ENCODE measurements around the gene S100P.
"Not testable (repeated sequence)": the region's sequence is repeated elsewhere in the genome, so short reads cannot be mapped to it uniquely, and the experiment has no call there.

Gene S100P

DNA sequence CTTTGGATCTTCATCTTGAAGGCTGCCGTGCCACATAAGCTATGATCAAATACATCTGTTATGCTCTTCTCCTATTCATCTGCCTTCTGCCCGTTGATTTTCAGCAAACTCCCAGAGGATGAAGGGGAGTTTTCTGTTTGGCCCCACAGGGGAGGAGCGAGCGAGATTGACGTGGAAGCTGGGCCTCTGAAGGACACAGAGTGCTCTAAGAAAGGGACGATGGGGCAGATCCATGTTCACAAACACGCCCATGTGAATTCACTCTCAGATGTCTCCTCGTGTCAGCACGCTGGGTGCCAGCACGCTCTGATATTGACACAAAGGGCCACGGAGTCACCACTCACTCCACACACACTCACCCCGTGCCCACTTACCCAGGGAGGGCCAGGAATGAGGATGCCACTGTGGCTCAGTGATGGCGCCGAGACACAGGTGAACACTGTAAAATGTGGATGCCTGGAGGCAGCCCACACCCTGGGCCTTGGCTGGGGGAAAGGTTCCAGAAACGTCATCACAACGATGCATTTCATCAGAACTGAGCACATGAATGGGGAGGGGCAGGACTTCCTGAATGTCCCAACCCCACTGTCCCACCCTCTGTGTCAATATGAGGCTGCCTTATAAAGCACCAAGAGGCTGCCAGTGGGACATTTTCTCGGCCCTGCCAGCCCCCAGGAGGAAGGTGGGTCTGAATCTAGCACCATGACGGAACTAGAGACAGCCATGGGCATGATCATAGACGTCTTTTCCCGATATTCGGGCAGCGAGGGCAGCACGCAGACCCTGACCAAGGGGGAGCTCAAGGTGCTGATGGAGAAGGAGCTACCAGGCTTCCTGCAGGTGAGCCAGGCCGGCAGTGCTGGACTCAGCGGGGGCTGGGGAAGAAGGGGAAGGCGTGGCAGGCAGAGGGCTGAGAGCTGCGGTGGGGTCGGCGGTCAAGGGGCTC lies at the start of gene S100P:
TSS of gene S100P (plus strand) at position 648 of the 946 bp plus-strand sequence. CDS start at position 703, 55 bp downstream.
- DNase-seq: no peak

GRCh38 chr4:6644792-6645530 lies 48.7 kb upstream of the S100P start:
- no peak for DNase-seq

DNA sequence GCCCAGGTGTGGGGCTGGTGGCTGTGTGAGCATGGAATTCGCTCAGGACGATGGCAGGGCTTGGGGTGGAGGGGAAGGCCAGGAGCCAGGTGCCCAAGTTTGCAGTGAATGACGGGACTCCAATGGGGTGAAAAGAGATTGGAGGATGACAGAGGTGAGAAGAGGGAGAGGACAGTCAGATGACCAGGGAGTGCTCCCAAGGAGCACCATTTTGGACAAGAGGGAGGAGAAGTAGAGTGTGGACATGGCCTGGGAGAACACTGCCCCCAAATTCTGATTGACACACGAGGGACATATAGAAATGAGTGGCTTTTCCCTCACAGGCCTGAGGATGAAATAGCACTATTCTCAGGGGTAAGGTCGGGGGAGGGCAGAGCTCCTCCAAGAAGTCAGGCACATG lies 46.5 kb upstream of the S100P start:
- DNase-seq: no peak

- DNase-seq: no peak
These were observed 46.0 kb upstream of the S100P start for GRCh38 chr4:6647582-6648230.

DNA sequence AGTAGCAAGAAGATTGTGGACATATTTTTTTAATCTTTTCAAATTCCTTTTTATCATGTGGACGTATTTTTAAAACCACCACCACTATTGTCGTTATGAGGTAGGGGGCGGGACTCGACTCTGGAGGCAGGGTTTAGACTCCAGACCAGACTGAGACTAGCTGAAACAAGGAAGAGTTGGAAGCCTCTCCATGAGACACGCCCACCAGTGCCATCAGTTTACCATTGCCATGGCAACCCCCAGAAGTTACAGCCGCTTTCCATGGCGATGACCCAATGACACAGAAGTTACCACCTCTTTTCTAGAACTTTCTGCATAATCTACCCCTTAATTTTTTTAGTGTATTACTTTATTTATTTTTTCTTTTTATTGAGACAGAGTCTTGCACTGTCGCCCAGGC lies 44.5 kb upstream of the S100P start:
- no peak for DNase-seq

- DNase-seq: not testable (repeated sequence)
These were observed 39.5 kb upstream of the S100P start for GRCh38 chr4:6654211-6654610.

- DNase-seq: not testable (repeated sequence)
These were observed 38.4 kb upstream of the S100P start for GRCh38 chr4:6655291-6655690.

DNA sequence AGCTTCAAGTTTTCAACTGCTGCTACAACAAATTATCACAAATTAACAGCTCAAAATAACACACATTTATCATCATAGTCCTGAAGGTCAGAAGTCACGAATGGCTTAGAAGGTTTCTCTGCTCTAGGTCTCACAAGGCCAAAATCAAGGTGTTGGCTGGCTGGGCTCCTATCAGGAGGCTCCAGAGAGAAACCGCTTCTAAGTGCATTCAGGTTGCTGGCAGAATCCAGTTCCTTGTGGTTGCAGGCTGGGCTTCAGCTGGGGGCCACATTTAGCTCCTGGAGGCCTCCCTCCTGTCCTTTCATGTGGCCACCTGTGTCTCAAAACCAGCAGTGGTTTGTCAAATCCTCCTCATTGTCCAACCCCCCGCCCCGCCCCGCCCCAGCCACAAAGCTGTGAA lies 37.8 kb upstream of the S100P start:
- DNase-seq: no peak

DNA sequence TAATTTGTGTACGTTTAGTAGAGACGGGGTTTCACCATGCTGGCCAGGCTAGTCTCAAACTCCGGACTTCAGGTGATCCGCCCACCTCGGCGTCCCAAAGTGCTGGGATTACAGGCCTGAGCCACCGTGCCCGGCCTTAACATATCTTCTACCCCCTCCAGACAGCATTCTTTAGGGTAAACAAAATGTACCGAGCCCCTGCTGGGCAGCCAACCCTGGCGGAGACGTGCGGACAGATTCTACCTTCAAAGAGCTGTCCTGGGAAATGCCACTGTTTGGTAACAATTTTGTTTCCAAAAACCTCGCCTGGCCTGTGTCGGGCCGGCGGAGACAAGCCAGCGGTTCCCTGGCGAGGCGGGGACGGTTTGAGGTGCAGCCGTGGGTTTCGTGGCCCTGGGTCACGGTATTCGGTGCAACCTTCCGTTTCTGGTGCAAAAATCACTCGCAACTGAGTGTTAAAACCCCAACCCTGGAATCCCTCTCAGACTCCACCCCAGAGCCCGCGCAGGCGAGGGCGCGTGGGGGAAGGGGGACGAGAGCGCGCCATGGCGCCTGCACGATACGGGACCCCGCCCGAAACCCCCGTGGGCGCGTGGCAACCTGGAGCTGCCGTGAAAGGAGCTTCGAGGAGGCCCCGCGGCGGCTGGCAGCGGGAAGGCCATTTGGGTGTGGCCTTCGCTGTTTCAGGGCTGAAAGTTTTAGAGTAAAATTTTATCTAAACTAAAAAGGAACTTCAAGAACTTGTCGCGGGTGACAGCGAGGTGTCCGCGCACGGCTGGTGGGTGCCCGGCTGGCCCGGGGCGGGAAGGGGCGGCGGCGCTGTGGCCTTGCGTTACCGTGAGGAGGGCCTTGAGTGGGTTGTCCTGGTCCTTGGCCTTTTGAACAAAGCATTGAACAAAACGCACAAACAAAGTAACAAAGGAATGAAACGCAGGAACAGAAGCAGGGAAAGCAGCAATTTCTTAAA lies 36.2 kb upstream of the S100P start:
- no peak for DNase-seq

GRCh38 chr4:6658209-6658595 lies 35.5 kb upstream of the S100P start:
- no peak for DNase-seq

- no peak for DNase-seq
These were observed 35.0 kb upstream of the S100P start for GRCh38 chr4:6658597-6659075.

- no peak for DNase-seq
These were observed 33.8 kb upstream of the S100P start for GRCh38 chr4:6659897-6660296.

GRCh38 chr4:6660430-6660829 lies 33.2 kb upstream of the S100P start:
- no peak for DNase-seq

DNA sequence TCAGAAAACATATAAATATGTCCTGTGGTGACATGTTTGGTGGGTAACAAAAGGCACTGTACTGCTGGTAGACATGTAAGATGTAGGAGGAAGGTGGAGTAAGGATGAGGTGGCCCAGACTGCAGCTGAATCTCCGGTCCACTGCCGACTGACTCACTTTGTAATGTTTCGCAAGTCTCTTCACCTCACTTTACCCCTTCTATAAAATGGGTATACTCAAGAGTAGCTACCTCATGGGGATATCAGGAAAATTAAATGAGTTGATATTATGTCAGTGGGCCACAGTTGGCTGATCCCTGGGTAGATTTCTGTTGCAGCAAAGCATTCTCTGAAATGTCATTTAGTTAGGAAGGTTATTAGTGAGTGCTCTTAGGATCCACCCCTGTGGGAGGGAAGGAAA lies 31.1 kb upstream of the S100P start:
- no peak for DNase-seq

- no peak for DNase-seq
These were observed 29.9 kb upstream of the S100P start for GRCh38 chr4:6663596-6664393.

- no peak for DNase-seq
These were observed 28.4 kb upstream of the S100P start for GRCh38 chr4:6665320-6665654.

DNA sequence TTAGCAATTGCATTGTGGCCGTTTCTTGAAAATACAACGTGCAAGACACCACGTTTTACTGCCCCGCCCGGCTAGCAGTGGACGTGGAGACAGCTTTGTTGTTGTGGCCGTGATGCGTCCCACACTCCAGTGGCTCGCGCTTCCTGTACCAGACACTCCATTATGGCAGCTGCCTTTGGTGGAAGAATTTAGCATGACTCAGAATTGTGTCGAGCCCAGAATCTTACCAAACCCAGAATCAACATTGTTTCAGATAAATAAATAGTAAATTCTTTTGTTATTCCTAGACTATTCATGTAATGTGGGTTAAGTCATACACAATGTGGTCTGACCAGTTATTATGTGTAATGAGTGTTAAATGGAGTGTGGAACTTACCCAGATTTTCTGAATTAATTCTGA lies 25.3 kb upstream of the S100P start:
- no peak for DNase-seq

GRCh38 chr4:6671648-6672047 lies 22.0 kb upstream of the S100P start:
- DNase-seq: no peak

DNA sequence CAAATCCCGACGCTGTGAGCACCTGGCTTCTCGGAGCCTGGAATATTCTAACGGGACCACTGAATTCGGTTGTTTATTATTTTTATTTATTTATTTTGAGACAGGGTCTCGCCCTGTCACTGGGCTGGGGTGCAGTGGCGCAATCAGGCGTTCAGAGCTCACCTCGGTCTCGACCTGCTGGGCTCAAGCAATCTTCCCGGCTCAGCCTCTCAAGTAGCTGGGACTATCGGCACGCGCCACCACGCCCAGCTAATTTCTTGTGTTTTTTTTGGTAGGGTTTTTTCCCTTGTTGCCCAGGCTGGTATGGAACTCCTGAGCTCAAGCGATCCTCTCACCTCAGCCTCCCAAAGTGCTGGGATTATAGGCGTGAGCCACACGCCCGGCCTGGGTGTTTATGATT lies 21.5 kb upstream of the S100P start:
- no peak for DNase-seq

DNA sequence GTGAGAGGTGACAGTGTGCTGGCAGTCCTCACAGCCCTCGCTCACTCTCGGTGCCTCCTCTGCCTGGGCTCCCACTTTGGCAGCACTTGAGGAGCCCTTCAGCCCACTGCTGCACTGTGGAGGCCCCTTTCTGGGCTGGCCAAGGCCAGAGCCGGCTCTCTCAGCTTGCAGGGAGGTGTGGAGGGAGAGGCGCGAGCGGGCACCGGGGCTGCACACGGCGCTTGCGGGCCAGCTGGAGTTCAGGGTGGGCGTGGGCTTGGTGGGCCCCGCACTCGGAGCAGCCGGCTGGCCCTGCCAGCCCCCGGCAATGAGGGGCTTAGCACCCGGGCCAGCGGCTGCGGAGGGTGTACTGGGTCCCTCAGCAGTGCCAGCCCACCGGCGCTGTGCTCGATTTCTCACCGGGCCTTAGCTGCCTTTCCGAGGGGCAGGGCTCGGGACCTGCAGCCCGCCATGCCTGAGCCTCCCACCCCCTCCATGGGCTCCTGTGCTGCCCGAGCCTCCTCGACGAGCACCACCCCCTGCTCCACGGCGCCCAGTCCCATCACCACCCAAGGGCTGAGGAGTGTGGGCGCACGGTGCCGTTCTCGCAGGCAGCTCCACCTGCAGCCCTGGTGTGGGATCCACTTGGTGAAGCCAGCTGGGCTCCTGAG lies 21.0 kb upstream of the S100P start:
- DNase-seq: not testable (repeated sequence)

- DNase-seq: not testable (repeated sequence)
These were observed 20.5 kb upstream of the S100P start for GRCh38 chr4:6673191-6673659.

Measured in femur (tissue), 1 donor.